DND-41 (cell line): ENCODE results near the gene GNB2.
"Not testable (repeated sequence)": the region's sequence is repeated elsewhere in the genome, so short reads cannot be mapped to it uniquely, and the experiment has no call there.

Experiments used
- ATAC-seq: fragments of 200-7000 bp; cut with Tn5 transposase; 3 replicates; pipeline ENCODE4 v1.9.1; 2021; ENCODE audit warnings: low read depth; ENCODE audit not compliant: insufficient read depth
- DNase-seq: peaks from one replicate; pipeline ENCODE4 v3.0.0-alpha.2; 2020
- H2AFZ ChIP-seq: 2 replicates; pipeline ENCODE4 v1.6.0; 2012; ENCODE audit warnings: low read depth, low read length
- H3K27ac ChIP-seq: 2 replicates; pipeline ENCODE4 v1.5.1; 2012; ENCODE audit warnings: low read length, inconsistent platforms
- H3K27me3 ChIP-seq: fragments of 200-600 bp; sonication (generic); 2 replicates; pipeline ENCODE4 v1.6.0; 2012; ENCODE audit warnings: low read length, mild to moderate bottlenecking, inconsistent platforms; ENCODE audit not compliant: insufficient read depth, poor library complexity
- H3K36me3 ChIP-seq: 2 replicates; pipeline ENCODE4 v1.5.1; 2012; ENCODE audit warnings: low read length, inconsistent platforms; ENCODE audit not compliant: insufficient read depth
- H3K4me1 ChIP-seq: 2 replicates; pipeline ENCODE4 v1.5.1; 2012; ENCODE audit warnings: mild to moderate bottlenecking, low read length; ENCODE audit not compliant: insufficient read depth
- H3K4me2 ChIP-seq: 2 replicates; pipeline ENCODE4 v1.6.0; 2012; ENCODE audit warnings: mild to moderate bottlenecking, moderate library complexity, low read length, inconsistent platforms; ENCODE audit not compliant: insufficient read depth
- H3K4me3 ChIP-seq, 2 experiments: fragments of 200-600 bp in 1 of 2; shearing (Covaris generic) in 1 of 2; 2 replicates each; pipeline ENCODE4 v1.5.1; 2012 to 2016; ENCODE audit warnings: inconsistent platforms in 2 of 2, low read length in 2 of 2, mild to moderate bottlenecking in 2 of 2, low read depth in 1 of 2, moderate library complexity in 1 of 2
- H3K79me2 ChIP-seq: 2 replicates; pipeline ENCODE4 v1.6.0; 2012; ENCODE audit warnings: low read length, inconsistent platforms; ENCODE audit not compliant: insufficient read depth
- H3K9ac ChIP-seq: 2 replicates; pipeline ENCODE4 v1.6.0; 2012; ENCODE audit warnings: low read depth, mild to moderate bottlenecking, inconsistent platforms, low read length, moderate library complexity
- H3K9me3 ChIP-seq: 2 replicates; pipeline ENCODE4 v1.5.1; 2012; ENCODE audit warnings: low read length, moderate library complexity, mild to moderate bottlenecking, inconsistent platforms; ENCODE audit not compliant: insufficient read depth, severe bottlenecking
- H4K20me1 ChIP-seq: 2 replicates; pipeline ENCODE4 v1.6.0; 2012; ENCODE audit warnings: low read length; ENCODE audit not compliant: insufficient read depth
- EZH2 ChIP-seq: IDR thresholded peaks from 3 replicates; pipeline ENCODE4 v1.6.1; 2012; ENCODE audit warnings: borderline replicate concordance, low read depth, mild to moderate bottlenecking, moderate library complexity, low read length, inconsistent platforms; ENCODE audit not compliant: severe bottlenecking
- TF ChIP-seq, protein P1 (sequence below): IDR thresholded peaks from 2 replicates; pipeline ENCODE4 v1.5.1; 2012; ENCODE audit warnings: borderline replicate concordance, low read length, moderate library complexity, mild to moderate bottlenecking; ENCODE audit not compliant: poor library complexity, severe bottlenecking; ENCODE audit errors: extremely low read depth

The GNB2 gene

GRCh38 chr7:100699018-100699417 lies 25.5 kb downstream of the GNB2 start:
- Histone ChIP-seq H3K36me3 (no peaks in the 10 kb centered on the region), H3K9ac (no peak overlapping the region), H3K9me3 (no peaks in the 10 kb centered on the region), H3K4me3 (no peak overlapping the region), H3K27ac (no peak overlapping the region), H3K79me2 (no peaks in the 10 kb centered on the region), H3K4me2 (no peak overlapping the region), H4K20me1 (no peaks in the 10 kb centered on the region), H3K4me1 (peaks cover 7% of the 10 kb centered on the region), H3K27me3 (peaks cover 4% of the 10 kb centered on the region), H2AFZ (no peak overlapping the region)
- no peak for DNase-seq
- no peak for ATAC-seq
- TF ChIP-seq EZH2: no peak
- TF ChIP-seq, protein P1, sequence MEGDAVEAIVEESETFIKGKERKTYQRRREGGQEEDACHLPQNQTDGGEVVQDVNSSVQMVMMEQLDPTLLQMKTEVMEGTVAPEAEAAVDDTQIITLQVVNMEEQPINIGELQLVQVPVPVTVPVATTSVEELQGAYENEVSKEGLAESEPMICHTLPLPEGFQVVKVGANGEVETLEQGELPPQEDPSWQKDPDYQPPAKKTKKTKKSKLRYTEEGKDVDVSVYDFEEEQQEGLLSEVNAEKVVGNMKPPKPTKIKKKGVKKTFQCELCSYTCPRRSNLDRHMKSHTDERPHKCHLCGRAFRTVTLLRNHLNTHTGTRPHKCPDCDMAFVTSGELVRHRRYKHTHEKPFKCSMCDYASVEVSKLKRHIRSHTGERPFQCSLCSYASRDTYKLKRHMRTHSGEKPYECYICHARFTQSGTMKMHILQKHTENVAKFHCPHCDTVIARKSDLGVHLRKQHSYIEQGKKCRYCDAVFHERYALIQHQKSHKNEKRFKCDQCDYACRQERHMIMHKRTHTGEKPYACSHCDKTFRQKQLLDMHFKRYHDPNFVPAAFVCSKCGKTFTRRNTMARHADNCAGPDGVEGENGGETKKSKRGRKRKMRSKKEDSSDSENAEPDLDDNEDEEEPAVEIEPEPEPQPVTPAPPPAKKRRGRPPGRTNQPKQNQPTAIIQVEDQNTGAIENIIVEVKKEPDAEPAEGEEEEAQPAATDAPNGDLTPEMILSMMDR: no peak

DNA sequence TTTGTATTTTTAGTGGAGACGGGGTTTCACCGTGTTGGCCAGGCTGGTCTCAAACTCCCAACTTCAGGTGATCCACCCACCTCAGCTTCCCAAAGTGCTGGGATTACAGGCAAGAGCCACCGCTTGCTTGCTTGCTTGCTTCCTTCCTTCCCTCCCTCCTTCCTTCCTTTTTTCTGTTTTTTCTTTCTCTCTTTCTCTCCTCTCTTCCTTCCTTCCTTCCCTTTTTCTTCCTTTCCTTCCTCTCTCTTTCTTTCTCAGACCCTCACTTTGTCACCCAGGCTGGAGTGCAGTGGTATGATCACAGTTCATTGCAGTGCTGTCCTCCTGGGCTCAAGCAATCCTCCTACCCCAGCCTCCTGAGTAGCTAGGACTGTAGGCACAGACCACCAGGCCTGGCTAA lies 27.5 kb downstream of the GNB2 start:
- DNase-seq, H3K79me2 ChIP-seq, H3K4me3 ChIP-seq, H3K9me3 ChIP-seq, H3K4me2 ChIP-seq, H3K9ac ChIP-seq, H3K27me3 ChIP-seq, ATAC-seq, H4K20me1 ChIP-seq, H3K27ac ChIP-seq, H3K4me1 ChIP-seq, H2AFZ ChIP-seq, H3K36me3 ChIP-seq: not testable (repeated sequence)

- Histone ChIP-seq H4K20me1 (peaks cover 10% of the 10 kb centered on the region), H3K36me3 (peaks cover 18% of the 10 kb centered on the region), H3K79me2 (peaks cover 21% of the 10 kb centered on the region), H3K4me1 (peaks cover 29% of the 10 kb centered on the region), H3K27me3 (no peaks in the 10 kb centered on the region), H3K4me3 (peak overlapping the region; percentile 35 to 66; a peak in 3 of 4 replicates), H3K9me3 (no peaks in the 10 kb centered on the region), H3K4me2 (peak overlapping the region; percentile 83), H2AFZ (peak overlapping the region; percentile 75), H3K9ac (peak overlapping the region; percentile 84), H3K27ac (peak overlapping the region; percentile 87)
- ATAC-seq (peak; percentile 72), DNase-seq (peak; percentile 84)
- TF ChIP-seq, protein P1: peak; percentile 96
- TF ChIP-seq EZH2: no peak
Observed at GRCh38 chr7:100705320-100705752, 31.8 kb downstream of the GNB2 start.

DNA sequence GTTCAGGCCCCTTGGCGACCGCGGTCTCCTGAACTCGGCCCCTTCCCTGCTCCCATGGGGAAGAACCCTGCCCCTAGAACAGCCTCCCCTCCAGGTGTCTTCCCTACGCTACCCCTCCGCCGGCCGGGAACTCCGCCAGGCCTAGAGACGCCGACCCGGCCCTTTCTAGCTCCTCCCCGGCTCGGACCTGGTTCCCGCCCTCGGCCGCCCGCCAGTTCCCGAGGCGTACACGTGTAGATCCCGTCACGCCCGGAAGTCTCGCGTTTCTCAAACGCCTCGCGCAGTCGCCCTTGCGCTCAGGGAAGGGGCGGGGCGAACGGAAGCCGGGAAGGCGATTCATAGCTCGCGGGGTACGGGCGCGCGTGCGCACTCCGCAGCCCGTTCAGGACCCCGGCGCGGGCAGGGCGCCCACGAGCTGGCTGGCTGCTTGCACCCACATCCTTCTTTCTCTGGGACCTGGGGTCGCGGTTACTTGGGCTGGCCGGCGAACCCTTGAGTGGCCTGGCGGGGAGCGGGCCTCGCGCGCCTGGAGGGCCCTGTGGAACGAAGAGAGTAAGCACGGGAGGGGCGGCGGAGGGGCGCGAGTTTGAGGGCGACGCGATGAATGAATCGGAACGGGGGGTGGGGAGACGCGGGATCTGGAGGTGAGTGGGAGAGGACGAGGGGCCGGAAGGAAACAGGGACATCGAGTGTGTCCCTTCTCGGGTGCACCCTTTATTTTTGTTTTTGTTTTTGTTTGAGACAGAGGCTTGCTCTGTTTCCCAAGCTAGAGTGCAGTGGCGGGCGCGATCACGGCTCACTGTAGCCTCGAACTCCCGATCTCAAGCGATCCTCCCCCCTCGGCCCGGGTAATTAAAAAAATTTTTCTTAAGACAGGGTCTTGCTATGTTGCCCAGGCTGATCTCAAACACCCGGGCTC lies 32.5 kb downstream of the GNB2 start, which contains the start of gene POP7:
POP7 (plus strand) TSS at position 369 of the 919 bp plus-strand sequence. CDS start 710 bp downstream, outside the sequence.
- H4K20me1 ChIP-seq: peaks cover 10% of the 10 kb centered on the region
- peaks cover 18% of the 10 kb centered on the region for H3K36me3 ChIP-seq
- TF ChIP-seq, protein P1: no peak
- no peak for TF ChIP-seq EZH2
- ATAC-seq (peak; percentile 90), DNase-seq (peak; percentile 99)
- peaks cover 29% of the 10 kb centered on the region for H3K4me1 ChIP-seq
- peak within 1 kb of the TSS; percentile 90 for H2AFZ ChIP-seq
- peak within 1 kb of the TSS; percentile 87 for H3K27ac ChIP-seq
- peak within 1 kb of the TSS; percentile 84 for H3K9ac ChIP-seq
- no peaks in the 10 kb centered on the region for H3K27me3 ChIP-seq
- peaks cover 21% of the 10 kb centered on the region for H3K79me2 ChIP-seq
- H3K4me2 ChIP-seq: peak within 1 kb of the TSS; percentile 83
- no peaks in the 10 kb centered on the region for H3K9me3 ChIP-seq
- peak within 1 kb of the TSS; percentile 35 to 66 for H3K4me3 ChIP-seq
